ENCODE results near the gene FGG.

DNA sequence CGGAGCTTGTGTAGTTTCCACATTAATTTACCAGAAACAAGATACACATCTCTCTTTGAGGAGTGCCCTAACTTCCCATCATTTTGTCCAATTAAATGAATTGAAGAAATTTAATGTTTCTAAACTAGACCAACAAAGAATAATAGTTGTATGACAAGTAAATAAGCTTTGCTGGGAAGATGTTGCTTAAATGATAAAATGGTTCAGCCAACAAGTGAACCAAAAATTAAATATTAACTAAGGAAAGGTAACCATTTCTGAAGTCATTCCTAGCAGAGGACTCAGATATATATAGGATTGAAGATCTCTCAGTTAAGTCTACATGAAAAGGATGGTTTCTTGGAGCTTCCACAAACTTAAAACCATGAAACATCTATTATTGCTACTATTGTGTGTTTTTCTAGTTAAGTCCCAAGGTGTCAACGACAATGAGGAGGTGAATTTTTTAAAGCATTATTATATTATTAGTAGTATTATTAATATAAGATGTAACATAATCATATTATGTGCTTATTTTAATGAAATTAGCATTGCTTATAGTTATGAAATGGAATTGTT lies 49.7 kb downstream of the FGG start, which contains the start of gene FGB:
- TF ChIP-seq, protein P1, sequence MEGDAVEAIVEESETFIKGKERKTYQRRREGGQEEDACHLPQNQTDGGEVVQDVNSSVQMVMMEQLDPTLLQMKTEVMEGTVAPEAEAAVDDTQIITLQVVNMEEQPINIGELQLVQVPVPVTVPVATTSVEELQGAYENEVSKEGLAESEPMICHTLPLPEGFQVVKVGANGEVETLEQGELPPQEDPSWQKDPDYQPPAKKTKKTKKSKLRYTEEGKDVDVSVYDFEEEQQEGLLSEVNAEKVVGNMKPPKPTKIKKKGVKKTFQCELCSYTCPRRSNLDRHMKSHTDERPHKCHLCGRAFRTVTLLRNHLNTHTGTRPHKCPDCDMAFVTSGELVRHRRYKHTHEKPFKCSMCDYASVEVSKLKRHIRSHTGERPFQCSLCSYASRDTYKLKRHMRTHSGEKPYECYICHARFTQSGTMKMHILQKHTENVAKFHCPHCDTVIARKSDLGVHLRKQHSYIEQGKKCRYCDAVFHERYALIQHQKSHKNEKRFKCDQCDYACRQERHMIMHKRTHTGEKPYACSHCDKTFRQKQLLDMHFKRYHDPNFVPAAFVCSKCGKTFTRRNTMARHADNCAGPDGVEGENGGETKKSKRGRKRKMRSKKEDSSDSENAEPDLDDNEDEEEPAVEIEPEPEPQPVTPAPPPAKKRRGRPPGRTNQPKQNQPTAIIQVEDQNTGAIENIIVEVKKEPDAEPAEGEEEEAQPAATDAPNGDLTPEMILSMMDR (conservative IDR thresholded peaks at IDR 0.05) = no peak
- no peak for TF ChIP-seq EZH2 (IDR thresholded peaks at IDR 0.05; ENCODE audit: low read depth)

Measured in PC-9 (cell line).